HepG2 (cell line): Measurements from ENCODE around the gene AAR2. TPM values are rescaled to one million over a fixed set of nuclear protein-coding genes. Genes with fewer than 3 reads are reported as not detected.

ENCODE experiments used
- ETV6 ChIP-seq: sonication (generic); formaldehyde crosslinking; conservative IDR thresholded peaks from 2 replicates; pipeline ENCODE4 v1.4.0; 2020; ENCODE audit warnings: missing genetic modification reagents
- FOSL1 ChIP-seq: sonication (generic); formaldehyde crosslinking; IDR thresholded peaks from 2 replicates; pipeline ENCODE4 v1.9.0; 2021; ENCODE audit warnings: missing genetic modification reagents, borderline replicate concordance
- FOXJ3 ChIP-seq: sonication (generic); formaldehyde crosslinking; IDR thresholded peaks from 2 replicates; pipeline ENCODE4 v1.4.0; 2020; ENCODE audit warnings: missing genetic modification reagents, mild to moderate bottlenecking, borderline replicate concordance
- GFI1 ChIP-seq: sonication (generic); formaldehyde crosslinking; IDR thresholded peaks from 2 replicates; pipeline ENCODE4 v1.5.0; 2020; ENCODE audit warnings: missing genetic modification reagents, mild to moderate bottlenecking, borderline replicate concordance
- GTF2F1 ChIP-seq: fragments of 150-350 bp; IDR thresholded peaks from 2 replicates; pipeline ENCODE4 v1.6.1; 2014; ENCODE audit warnings: low read length
- HOXA5 ChIP-seq: sonication (generic); formaldehyde crosslinking; IDR thresholded peaks from 2 replicates; pipeline ENCODE4 v1.4.0; 2020; ENCODE audit warnings: missing genetic modification reagents
- IRF2 ChIP-seq: IDR thresholded peaks from 2 replicates; pipeline ENCODE4 v1.6.1; 2018; ENCODE audit warnings: missing genetic modification reagents, missing compliant biosample characterization
- SALL1 ChIP-seq: sonication (generic); formaldehyde crosslinking; IDR thresholded peaks from 2 replicates; pipeline ENCODE4 v1.8.0; 2022; ENCODE audit warnings: mild to moderate bottlenecking, missing genetic modification reagents
- SIN3B ChIP-seq: fragments of 150-350 bp; IDR thresholded peaks from 2 replicates; pipeline ENCODE4 v1.6.1; 2014; ENCODE audit warnings: low read length
- SYNCRIP ChIP-seq: fragments of 200-400 bp; formaldehyde crosslinking; IDR thresholded peaks from 2 replicates; pipeline ENCODE4 v1.6.1; 2018; ENCODE audit warnings: mild to moderate bottlenecking, low read depth, low read length; ENCODE audit not compliant: insufficient read depth
- TAF1 ChIP-seq: sonication (generic); formaldehyde crosslinking; IDR thresholded peaks from 2 replicates; pipeline ENCODE4 v1.4.0; 2020; ENCODE audit warnings: missing genetic modification reagents
- TGIF2 ChIP-seq: IDR thresholded peaks from 2 replicates; pipeline ENCODE4 v1.6.1; 2016; ENCODE audit warnings: control low read depth, missing compliant biosample characterization
- ZNF251 ChIP-seq: sonication (generic); formaldehyde crosslinking; IDR thresholded peaks from 2 replicates; pipeline ENCODE4 v1.9.0; 2021; ENCODE audit warnings: mild to moderate bottlenecking, missing genetic modification reagents
- ZNF589 ChIP-seq: sonication (generic); formaldehyde crosslinking; conservative IDR thresholded peaks from 2 replicates; pipeline ENCODE4 v1.8.0; 2022; ENCODE audit warnings: mild to moderate bottlenecking, moderate library complexity, missing genetic modification reagents
- polyA plus RNA-seq, 8 experiments: library from polyadenylated mRNA; depleted of rRNA in 3 of 8; stranded (reverse) in 7 of 8; unstranded in 1 of 8; fragments of >200 nt; fragmentation: Illumina TruSeq in 4 of 8; extraction: Trizol in 4 of 8; gene quantifications; 2 replicates each; pipeline versions ENCODE4 v1.2.1 to v1.2.3, GENCODE V29; 2011 to 2016; ENCODE audit warnings: low read depth in 4 of 8, missing spikeins in 1 of 8, mixed read lengths in 1 of 8; ENCODE audit not compliant: insufficient read depth in 1 of 8
- total RNA-seq, 5 experiments: library from RNA; depleted of rRNA; stranded (reverse); fragments of >200 nt; fragmentation: Illumina TruSeq; extraction: Trizol; gene quantifications; 2 replicates each; pipeline ENCODE4 v1.2.3, GENCODE V29; 2016; ENCODE audit warnings: low read depth in 1 of 5
- TF ChIP-seq, protein P1 (sequence below): sonication (generic); formaldehyde crosslinking; IDR thresholded peaks from 2 replicates; pipeline ENCODE4 v1.4.0; 2020; ENCODE audit warnings: mild to moderate bottlenecking, missing genetic modification reagents
- TF ChIP-seq, protein P2 (sequence below): sonication (generic); formaldehyde crosslinking; IDR thresholded peaks from 2 replicates; pipeline ENCODE4 v1.5.0; 2020; ENCODE audit warnings: mild to moderate bottlenecking, missing genetic modification reagents
- TF ChIP-seq, protein P3 (sequence below): sonication (generic); formaldehyde crosslinking; IDR thresholded peaks from 2 replicates; pipeline ENCODE4 v1.5.1; 2020; ENCODE audit warnings: missing genetic modification reagents, mild to moderate bottlenecking, borderline replicate concordance
- TF ChIP-seq, protein P4 (sequence below): sonication (generic); formaldehyde crosslinking; IDR thresholded peaks from 2 replicates; pipeline ENCODE4 v1.5.1; 2020; ENCODE audit warnings: missing genetic modification reagents, mild to moderate bottlenecking, borderline replicate concordance
- TF ChIP-seq, protein P5 (sequence below): sonication (generic); formaldehyde crosslinking; IDR thresholded peaks from 2 replicates; pipeline ENCODE4 v1.4.0; 2020; ENCODE audit warnings: mild to moderate bottlenecking, missing genetic modification reagents

Gene AAR2
- total and polyA plus RNA-seq, 2 of the 13 experiments (the other 11 are each of a cell fraction or from before 2014, with no cell fraction given): 45.2 to 46.2 TPM

DNA sequence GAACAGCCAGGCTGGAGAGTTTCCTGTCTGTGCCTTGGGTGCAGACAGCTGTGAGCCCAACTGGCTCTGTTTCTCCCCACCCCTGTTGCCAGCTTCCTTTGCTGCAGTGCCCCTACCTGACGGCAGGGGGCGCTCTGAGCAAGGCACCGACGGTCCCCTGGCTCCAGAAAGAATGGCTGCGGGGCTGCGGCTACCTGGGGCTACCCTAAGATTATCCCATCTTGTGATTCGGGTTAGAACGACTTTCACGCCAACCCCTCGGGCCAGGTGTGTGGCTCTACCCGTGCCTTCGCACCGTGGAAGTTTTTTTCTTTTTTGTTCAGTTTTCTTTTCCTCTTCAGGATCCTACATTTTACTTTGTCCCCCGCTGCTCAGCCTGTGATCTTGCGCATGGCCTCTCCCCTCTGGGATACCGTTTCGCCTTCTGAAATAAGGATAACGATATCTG lies 33.4 kb upstream of the AAR2 start (continued):
- TF ChIP-seq, protein P1, sequence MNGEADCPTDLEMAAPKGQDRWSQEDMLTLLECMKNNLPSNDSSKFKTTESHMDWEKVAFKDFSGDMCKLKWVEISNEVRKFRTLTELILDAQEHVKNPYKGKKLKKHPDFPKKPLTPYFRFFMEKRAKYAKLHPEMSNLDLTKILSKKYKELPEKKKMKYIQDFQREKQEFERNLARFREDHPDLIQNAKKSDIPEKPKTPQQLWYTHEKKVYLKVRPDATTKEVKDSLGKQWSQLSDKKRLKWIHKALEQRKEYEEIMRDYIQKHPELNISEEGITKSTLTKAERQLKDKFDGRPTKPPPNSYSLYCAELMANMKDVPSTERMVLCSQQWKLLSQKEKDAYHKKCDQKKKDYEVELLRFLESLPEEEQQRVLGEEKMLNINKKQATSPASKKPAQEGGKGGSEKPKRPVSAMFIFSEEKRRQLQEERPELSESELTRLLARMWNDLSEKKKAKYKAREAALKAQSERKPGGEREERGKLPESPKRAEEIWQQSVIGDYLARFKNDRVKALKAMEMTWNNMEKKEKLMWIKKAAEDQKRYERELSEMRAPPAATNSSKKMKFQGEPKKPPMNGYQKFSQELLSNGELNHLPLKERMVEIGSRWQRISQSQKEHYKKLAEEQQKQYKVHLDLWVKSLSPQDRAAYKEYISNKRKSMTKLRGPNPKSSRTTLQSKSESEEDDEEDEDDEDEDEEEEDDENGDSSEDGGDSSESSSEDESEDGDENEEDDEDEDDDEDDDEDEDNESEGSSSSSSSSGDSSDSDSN (CRISPR knock-in tag): peak; percentile 21; the same call in 1 of the 2 replicates
- TF ChIP-seq, protein P2, sequence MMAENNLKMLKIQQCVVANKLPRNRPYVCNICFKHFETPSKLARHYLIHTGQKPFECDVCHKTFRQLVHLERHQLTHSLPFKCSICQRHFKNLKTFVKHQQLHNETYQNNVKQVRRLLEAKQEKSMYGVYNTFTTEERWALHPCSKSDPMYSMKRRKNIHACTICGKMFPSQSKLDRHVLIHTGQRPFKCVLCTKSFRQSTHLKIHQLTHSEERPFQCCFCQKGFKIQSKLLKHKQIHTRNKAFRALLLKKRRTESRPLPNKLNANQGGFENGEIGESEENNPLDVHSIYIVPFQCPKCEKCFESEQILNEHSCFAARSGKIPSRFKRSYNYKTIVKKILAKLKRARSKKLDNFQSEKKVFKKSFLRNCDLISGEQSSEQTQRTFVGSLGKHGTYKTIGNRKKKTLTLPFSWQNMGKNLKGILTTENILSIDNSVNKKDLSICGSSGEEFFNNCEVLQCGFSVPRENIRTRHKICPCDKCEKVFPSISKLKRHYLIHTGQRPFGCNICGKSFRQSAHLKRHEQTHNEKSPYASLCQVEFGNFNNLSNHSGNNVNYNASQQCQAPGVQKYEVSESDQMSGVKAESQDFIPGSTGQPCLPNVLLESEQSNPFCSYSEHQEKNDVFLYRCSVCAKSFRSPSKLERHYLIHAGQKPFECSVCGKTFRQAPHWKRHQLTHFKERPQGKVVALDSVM (CRISPR knock-in tag): no peak
- TF ChIP-seq, protein P3, sequence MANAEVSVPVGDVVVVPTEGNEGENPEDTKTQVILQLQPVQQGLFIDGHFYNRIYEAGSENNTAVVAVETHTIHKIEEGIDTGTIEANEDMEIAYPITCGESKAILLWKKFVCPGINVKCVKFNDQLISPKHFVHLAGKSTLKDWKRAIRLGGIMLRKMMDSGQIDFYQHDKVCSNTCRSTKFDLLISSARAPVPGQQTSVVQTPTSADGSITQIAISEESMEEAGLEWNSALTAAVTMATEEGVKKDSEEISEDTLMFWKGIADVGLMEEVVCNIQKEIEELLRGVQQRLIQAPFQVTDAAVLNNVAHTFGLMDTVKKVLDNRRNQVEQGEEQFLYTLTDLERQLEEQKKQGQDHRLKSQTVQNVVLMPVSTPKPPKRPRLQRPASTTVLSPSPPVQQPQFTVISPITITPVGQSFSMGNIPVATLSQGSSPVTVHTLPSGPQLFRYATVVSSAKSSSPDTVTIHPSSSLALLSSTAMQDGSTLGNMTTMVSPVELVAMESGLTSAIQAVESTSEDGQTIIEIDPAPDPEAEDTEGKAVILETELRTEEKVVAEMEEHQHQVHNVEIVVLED: no peak
- TF ChIP-seq FOSL1 (CRISPR knock-in tag): no peak
- TF ChIP-seq SALL1 (CRISPR knock-in tag): peak; percentile 52
- TF ChIP-seq ZNF589 (CRISPR knock-in tag): no peak
- TF ChIP-seq GFI1: no peak
- TF ChIP-seq SYNCRIP: no peak
- TF ChIP-seq ETV6 (CRISPR knock-in tag): no peak
- no peak; the same call in 1 of the 2 replicates for TF ChIP-seq TAF1
- TF ChIP-seq ZNF251 (CRISPR knock-in tag): no peak
- TF ChIP-seq, protein P4, sequence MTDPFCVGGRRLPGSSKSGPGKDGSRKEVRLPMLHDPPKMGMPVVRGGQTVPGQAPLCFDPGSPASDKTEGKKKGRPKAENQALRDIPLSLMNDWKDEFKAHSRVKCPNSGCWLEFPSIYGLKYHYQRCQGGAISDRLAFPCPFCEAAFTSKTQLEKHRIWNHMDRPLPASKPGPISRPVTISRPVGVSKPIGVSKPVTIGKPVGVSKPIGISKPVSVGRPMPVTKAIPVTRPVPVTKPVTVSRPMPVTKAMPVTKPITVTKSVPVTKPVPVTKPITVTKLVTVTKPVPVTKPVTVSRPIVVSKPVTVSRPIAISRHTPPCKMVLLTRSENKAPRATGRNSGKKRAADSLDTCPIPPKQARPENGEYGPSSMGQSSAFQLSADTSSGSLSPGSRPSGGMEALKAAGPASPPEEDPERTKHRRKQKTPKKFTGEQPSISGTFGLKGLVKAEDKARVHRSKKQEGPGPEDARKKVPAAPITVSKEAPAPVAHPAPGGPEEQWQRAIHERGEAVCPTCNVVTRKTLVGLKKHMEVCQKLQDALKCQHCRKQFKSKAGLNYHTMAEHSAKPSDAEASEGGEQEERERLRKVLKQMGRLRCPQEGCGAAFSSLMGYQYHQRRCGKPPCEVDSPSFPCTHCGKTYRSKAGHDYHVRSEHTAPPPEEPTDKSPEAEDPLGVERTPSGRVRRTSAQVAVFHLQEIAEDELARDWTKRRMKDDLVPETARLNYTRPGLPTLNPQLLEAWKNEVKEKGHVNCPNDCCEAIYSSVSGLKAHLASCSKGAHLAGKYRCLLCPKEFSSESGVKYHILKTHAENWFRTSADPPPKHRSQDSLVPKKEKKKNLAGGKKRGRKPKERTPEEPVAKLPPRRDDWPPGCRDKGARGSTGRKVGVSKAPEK: no peak
- TF ChIP-seq SIN3B: 0 out of 2 replicates have a peak, but pooled peaks have one; percentile 31
- TF ChIP-seq IRF2 (CRISPR knock-in tag): peak; percentile 39; the same call in 1 of the 2 replicates
- no peak for TF ChIP-seq FOXJ3 (CRISPR knock-in tag)
- TF ChIP-seq, protein P5, sequence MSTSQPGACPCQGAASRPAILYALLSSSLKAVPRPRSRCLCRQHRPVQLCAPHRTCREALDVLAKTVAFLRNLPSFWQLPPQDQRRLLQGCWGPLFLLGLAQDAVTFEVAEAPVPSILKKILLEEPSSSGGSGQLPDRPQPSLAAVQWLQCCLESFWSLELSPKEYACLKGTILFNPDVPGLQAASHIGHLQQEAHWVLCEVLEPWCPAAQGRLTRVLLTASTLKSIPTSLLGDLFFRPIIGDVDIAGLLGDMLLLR (CRISPR knock-in tag): peak; percentile 40; the same call in 1 of the 2 replicates
- TF ChIP-seq TGIF2 (CRISPR knock-in tag): no peak
- no peak for TF ChIP-seq GTF2F1
- no peak for TF ChIP-seq HOXA5 (CRISPR knock-in tag)
